Hypothalamus (tissue), 51 donors: Measurements from ENCODE around the gene FAM78B.

Source experiments
- DNase-seq, 51 donors: peaks; one replicate each; lab custom pipeline; 2025; lab: John Stamatoyannopoulos, UW

The FAM78B gene

DNA sequence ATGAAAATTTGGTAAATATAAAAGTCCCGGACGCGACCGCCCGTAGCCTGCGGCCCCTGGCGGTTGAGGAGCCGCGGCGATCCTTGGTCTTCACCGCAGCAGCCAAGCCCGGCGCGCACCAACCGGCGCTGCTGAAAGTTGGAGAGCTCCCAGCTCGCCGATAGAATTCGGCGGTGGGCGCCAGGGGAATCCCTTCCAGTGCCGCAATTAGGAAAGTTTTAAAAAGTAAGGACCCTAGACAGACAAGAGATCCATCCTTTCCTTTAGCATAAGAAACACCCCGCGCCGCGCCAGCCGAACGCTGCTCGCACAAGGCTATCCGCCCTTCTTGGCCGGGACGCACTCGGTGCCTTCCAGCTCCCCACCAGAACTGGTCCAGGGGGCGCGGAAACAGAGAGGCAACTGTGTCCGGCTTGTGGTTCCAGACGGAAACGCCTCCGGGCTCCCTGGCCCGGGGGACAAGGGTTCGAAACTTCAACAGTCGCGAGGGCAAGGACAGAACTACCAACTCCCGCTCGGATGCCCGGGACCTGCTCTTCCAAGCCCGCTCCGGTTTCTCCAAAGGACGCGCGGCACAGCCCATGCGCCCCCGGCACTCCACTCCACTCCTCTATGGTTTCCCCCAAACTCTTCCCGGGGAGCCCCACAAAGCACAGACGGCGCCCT lies 1.7 kb downstream of the FAM78B start:
- peak in 26 of 51 donors; percentile 3 to 48 (median 28) for DNase-seq

DNA sequence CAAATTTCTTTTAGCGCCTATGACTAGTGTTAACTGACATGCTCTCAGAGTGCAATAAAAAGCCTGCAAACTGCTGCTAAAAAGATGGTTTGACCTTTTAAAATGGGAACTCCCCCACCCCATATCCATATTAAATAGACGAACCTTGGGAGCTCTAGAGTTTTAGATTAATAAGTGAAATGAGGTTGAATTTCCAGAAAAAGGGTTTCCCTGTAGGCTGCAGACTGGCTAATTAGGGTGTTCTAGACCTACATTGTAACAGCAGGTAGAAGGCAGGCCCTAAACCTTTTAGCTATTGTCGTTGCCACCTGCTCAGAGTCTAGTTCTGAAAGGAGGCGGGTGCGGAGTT lies 2.2 kb downstream of the FAM78B start:
- peak in 1 of 51 donors; percentile 29 for DNase-seq

DNA sequence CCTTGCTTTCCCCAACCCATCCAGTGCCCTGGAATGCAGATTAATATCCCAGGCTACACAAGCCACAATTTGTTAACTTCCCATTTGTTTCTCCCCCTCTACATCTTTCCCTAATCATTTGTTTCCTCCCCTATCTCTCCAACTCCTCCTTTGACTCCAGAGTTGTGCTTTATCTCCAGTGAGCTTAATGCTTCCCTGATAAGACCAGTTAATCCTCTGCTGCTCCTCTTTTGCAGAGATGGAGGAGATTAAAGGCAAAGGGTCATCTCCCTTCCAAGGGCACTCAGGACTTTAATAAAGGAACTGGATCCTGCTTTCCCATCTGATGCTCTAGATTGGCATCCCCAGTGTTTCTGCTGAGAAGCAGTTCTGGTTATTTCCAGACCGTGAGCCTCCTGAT lies 7.1 kb downstream of the FAM78B start:
- no peak for DNase-seq

DNA sequence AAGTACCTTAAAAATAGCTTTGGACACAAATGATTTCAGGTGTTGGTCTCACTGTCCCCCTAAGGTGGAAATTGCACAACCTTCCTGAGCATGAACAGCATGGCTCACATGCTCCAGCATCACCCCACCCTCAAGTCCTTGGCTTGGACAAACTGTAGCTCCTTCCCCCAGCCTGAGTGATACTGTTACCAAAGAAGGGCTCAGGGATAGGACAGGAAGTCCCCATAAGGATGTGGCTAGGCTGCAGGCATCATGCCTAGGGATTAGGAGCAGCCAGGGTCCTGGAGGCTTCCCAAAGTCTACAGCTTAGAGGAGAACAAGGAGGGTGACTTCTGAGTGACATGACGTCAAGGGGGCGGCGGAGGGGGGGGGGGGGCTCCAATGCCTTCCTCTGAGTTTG lies 10.1 kb downstream of the FAM78B start:
- DNase-seq, result no peak

DNA sequence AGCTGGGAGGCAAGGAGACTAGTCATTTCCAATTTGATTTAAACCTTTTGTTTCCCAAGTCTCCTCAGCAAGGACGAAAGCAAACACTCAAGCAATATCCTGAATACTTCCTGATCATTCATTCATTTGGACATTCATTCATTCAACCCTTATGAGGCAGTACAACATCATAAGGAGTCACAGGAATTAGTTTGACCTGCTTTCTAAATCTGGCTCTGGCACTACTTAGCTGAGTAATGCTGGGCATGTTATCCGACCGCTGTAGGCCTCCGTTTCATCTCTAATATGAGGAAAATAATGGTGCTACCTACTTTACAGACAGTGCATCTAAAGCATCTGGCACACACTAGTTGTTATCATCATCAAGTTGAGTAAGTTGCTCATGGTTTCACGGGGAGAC lies 11.7 kb downstream of the FAM78B start:
- DNase-seq, result no peak

DNA sequence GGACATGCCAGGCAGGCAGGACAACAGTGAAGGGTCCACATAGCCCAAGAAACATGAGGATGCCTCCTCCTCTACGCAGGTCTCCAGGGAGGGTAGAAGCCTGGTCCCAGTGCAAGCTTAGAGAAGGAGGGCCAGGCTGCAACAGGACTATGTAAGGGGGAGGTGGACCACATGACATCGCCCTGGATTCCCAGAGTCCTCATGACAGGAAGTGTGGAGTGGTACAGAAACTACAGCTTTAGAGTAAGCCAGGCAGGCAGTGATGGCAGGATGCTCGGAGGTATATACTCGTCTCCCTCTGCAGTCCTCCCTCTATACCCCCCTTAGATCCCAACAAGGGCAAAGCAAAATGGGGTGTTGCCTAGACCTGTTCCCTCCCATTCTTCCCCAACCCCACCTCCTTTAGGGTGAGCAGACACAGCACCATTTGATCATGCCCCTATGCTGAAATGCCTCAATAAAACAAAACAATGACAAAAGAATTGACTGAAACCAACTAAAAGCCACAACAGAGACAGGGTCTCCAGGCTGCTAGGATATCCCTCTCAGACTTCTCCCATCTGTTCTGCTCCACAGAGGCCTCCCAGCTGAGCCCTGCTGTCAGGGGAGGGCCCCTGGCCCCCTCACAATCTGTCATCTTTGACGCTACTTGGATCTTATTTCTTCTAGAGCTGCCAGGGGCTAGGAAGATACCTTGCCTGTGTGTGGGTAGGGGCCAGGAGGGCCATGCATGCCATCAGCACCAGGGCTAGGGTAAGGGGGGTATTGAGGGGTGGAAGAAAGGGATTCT lies 13.1 kb downstream of the FAM78B start:
- no peak for DNase-seq

DNA sequence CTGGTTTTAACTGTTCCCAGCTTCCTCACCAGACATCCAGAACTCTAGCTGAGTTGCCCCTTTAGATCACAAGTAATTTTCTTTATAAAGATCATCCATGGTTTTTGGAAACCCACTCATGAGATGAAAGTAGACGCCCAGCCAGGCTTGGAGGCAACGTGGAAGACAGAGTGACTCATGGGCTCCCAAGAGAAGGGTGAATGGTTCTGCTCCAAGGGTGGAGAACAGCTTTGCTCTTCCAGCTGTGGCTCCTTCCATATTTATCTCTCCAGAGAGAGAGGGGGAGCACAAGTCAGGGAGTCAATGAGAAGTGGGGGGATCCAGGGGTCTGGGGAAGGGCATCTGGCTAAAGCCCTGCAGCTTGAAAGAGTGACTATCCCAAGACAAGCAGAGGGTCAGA lies 13.8 kb downstream of the FAM78B start:
- no peak for DNase-seq

DNA sequence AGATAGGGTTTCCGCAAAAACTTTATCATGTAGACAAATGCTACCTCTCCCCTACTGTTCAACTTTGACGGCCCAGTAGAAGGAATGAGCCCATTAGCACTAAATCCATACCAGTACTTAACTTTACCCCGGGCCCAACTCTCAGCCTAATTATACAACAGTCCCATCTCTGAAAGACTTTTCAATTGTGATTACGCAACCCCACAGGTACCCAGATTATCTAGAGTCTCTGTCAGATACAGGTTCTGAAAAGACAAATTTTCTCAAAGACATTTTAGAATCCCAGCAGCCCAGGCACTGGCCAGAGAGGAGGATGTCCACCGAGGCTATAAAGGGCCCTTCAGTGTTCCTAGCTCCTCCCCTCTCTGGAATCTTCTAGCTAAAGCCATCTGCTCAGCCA lies 15.0 kb downstream of the FAM78B start:
- DNase-seq, result no peak

DNA sequence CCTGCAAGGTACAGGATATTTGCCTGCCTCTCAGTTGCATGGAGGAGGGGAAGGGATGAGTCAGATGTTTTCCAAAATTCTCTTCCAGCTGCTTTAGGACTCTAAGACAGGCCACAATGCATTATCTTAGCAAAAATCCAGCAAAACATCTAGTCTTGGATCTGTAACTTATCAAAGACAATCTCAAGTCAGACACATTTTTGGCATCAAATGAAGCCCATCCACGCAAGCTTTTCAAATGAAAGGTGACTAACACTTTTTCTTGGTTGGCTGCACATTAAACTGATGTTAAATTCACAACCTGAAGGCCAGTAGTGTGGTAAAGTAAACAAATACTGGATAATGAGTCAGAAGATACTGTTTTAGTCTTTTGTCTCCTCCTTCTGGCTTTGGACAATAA lies 21.3 kb downstream of the FAM78B start:
- DNase-seq, result no peak

DNA sequence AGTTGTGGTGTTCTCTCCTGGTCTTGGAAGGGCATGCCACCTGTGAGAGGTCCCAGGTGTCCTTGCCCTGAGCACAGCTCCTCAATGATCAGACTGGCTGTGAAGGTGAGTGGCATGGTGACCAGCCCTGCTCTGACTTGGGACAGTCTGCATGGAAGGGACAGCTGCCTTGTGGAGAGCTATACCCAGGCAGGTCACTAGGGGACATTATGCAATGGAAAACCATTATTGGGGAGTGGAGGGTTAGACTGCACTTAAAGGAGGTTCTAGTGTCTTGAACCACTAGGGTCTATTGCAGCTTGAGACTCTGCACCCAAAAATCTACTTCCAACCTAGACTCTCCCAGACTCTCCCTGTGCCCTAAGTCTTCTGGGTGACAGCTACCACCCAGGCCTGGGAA lies 24.8 kb downstream of the FAM78B start:
- no peak for DNase-seq

DNA sequence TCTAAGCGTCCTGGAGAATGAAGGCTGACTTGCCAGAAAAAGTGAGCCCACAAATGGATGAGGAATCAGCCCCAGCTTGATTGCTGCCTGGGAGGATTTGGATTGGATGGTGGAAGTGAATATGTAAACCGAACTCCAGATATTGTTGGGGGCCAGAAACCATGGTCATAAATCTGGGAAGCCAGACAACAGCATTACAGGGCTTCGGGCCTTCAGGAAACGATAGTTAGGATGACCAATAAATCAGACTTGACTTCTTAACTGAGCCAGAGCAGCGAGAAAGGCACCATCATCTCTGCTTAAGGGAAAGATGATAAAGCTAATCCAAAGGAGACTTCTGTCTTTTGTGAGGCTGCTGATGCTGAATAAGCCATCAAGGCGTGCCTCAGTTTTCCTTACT lies 26.6 kb downstream of the FAM78B start:
- no peak for DNase-seq

DNA sequence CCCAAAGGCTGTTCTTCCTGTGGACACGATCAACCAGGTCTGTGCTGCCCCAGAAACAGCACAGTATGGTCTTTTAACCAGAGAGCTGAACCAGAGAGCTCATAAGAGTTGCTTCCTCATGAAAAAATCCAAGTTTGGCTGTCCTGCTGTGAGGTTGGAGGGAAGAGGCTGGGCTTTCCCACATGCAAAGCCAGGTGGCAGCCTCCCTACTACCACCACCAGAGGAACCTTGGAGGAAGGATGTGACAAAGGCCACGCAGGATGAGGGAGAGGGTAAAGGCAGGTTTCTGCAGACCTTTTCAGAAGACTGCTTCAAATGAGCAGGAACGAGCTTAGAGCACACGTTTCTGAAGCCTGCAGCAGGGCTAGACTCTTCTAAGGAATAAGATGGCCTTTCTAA lies 27.1 kb downstream of the FAM78B start:
- no peak for DNase-seq

DNA sequence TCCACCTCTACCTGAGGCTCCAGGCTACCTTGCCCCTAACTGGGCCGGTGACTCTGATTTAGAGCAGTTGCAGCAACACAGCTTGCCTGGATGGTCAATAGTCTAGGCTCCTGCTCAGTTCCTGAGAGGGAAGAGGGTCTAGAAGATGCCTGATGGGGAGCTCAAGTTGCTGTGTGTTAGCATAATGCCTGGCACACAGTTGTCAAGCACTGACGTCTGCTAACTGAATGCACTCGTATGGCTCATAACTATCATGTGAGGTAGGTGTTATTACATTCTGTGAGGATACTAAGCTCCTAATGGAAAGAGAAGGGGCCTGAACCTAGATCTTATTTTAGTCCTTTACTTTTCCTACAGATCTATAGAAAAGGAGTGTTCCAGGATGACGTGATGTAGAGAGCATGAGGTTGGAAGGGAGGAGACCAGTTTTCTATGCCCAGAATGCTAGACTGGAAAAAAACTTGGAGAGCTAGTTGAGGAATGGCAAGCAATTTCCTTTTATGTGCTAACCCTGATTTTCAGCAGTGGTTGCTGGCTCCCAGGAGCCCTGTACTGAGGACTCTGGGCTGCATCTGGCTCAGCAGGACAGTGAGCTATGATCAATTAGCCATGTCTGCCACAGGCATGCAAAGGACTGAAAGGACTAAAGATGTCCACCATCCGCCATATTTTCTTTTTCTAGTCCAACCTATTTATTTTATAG lies 30.0 kb downstream of the FAM78B start:
- DNase-seq, result no peak

DNA sequence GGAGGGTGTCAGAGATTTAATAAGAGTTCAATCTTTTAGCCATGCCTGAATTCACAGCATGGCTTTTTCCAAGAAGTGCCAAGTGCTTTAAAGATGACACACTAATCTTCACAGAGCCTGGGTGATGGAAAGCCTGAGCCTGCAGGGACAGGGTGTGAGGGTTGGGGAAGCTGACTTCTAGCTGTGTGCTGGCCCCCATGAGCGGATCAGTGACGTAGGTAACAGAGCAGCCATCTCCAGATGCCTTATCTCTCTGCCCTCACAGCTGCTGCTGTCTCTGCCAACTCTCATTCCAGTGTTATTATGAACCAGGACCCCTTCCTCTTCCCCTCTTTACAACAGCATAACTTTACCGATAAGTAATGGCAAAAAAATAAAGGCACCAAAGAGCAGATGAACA lies 30.6 kb downstream of the FAM78B start:
- no peak for DNase-seq

DNA sequence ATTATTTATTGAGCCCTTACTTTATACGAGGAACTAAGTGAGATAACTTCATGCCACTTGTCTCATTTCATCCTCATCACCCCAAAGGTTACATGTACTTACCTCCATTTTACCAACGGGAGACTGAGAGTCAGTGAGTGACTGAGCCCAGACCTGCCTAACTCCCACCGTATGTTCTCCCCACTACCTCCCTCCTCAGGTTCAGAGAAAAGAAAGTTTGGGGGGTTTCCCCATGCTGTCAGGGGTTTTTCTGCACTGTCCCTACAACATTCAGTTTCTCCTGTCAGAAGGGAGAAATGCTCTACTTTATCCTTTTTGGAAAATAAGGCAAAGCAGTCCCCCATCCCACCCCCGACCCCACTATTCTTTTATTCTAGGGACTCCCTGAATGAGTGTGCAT lies 32.9 kb downstream of the FAM78B start:
- no peak for DNase-seq

DNA sequence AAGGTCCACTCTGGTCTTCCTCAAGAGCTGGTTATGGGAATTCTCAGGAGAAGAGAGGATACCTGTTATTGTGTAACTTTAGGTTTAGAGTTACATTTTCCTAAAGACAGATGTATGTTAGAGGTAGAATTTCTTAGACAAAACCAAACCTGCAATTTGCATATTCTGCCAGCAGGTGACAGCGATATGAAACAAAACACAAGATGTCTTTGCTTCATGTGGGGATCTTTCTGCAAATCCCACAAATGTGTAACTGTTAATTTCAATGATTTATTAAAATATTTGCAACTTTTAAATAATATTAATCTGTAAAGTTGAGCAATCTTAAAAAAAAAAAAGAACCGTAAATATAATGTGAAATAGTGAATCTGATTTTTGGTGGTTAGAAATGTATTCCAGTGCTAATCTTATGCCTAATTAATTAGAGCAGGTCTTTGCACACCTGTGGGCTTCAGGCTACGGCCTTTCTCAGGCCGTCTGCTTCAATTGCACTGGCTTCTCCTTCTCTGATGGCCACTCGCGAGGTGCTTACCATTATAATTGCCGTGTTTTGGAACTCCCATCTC lies 33.4 kb downstream of the FAM78B start:
- DNase-seq, result no peak

DNA sequence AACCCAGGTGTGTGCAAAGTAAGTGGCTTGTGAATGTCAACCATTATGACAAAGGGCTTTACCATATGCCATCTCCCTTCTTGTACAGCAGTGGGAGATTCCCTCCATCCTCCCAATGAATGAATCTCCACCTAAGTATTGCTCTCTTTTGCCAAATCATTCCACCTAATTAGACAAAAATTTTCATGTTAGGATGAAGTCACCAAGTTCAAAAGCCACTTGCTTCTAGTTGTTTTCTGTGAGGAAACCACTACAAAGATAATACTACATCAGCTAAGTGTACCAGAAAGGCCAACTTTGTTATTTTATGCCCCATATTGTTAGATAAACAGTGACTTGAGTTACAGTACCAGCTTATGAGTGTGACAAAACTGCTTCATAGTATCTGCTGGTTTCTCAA lies 34.3 kb downstream of the FAM78B start:
- DNase-seq, result no peak

DNA sequence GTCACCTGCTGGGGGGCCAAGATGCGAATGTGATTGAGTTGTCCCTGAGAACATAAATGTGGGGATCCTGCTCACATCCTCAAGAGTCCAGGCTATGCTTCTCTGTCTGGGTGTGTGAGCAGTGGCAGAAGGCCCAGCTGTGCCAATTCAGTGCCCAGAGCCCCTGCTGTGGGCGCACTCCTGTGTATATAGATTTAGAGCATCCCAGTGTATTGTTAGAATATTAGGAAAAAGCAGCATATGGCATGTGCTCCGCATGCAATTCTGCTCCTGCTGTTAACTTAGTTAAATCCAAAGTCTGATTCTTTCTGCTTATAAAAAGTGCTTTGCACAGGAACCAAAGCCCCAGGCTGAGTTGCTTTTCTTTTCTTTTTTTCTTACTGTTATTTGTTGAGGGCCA lies 37.8 kb downstream of the FAM78B start:
- no peak for DNase-seq

DNA sequence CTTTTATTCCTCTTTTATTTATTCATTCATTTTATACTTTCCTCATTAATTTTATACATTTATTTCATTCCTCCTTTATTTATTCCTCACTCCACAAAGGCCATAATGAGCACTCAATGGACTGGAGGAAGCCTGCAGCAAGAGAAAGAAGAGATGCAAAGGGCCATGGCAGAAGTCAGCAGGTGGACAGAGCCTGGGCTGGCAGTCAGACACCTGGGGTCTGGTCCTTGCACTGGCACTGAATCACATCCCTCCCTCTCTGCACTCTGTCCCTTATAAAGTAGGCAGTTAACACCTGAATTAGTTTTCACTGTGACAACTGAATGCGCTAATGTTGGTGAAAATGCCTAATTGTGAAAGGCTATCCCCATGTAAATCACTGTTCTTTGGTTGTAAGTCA lies 38.6 kb downstream of the FAM78B start:
- no peak for DNase-seq

DNA sequence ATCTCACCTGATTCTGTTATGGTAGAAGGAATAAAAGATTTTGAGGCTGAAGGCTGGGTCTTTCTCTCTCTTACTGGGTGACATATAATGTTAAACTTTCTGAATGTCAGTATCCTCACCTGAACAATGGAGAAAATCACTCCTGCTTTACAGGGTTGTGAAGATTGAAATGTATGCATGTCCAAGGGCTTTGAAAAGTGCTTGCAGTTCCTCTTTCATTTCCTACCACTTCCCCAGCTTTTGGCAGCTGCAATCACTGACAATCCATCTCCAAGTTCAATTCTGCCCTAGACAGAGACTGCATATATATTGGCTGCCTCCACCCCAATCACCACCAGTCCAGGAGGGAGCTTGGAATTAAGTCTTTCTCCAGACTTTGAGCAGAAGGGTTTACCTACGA lies 39.8 kb downstream of the FAM78B start:
- no peak for DNase-seq

DNA sequence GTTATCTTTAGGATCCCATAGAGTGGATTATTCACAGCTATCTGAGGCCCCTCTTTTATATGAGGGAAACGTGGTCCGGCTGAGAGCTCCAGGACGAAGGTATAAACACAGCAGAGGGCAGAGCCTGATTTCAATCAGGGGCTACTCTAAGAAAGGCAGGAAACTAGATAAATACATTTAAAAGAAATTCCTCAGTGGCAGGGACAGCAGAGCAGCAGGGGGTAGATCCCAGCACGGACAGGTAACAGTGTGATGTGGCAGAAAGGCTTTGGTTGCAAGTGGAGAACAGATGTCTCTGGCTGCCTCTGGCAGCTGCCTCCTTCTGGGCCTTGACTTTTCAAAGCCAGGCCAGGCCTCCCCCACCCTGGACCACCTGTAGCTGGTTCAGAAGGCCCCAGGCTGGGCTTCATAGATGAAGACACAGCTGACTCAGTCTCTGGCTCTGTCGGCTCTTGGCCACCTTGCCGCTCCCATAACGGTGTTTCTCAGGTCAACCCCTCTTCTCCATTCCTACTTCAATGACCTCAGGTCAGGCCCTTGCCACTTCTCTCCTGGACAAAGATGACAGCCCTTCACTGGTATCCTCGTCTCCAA lies 43.8 kb downstream of the FAM78B start:
- DNase-seq, result no peak
